Naive thymus-derived CD8-positive, alpha-beta T cell (primary cell): Measurements from ENCODE around the gene ANTXRL. TPM values are rescaled to one million over a fixed set of nuclear protein-coding genes. Genes with fewer than 3 reads are reported as not detected.
A peak's percentile ranks its signal among the peaks of the same experiment; 100 is the strongest.
"Not testable (repeated sequence)": the region's sequence is repeated elsewhere in the genome, so short reads cannot be mapped to it uniquely, and the experiment has no call there.

Source experiments
- ATAC-seq, 2 donors: fragments of 150-1000 bp; cut with Tn5 transposase in 1 of 2; sonication (Bioruptor Pico), chemical (Tn5 transposase) in 1 of 2; 1 replicate in 1 of 2; 2 replicates in 1 of 2; pipeline ENCODE4 v1.10.0; 2021; ENCODE audit warnings: mild to moderate bottlenecking in 2 of 2, moderate library complexity in 2 of 2
- POLR2A ChIA-PET: fragments of 350-600 bp; sonication (Branson Sonifier 250); formaldehyde crosslinking; loops from one replicate; lab custom pipeline; 2021; ENCODE audit warnings: antibody characterized with exemption; lab: Charles Lee
- DNase-seq, 10 donors: peaks; one replicate each; pipeline versions ENCODE4 v3.0.0 to v3.0.0-alpha.2; 2020 to 2022
- H3K27ac Mint-ChIP-seq, 10 donors: one replicate each; pipeline ENCODE4 v1.8.0; 2020 to 2022; ENCODE audit warnings: mild to moderate bottlenecking in 10 of 10, mixed read lengths in 10 of 10, moderate library complexity in 4 of 10, inconsistent platforms in 1 of 10
- H3K27me3 Mint-ChIP-seq, 5 donors: one replicate each; pipeline ENCODE4 v1.8.0; 2021 to 2022; ENCODE audit warnings: mixed read lengths in 5 of 5
- H3K36me3 Mint-ChIP-seq, 3 donors: one replicate each; pipeline ENCODE4 v1.8.0; 2020 to 2022; ENCODE audit warnings: mixed read lengths in 3 of 3, mild to moderate bottlenecking in 2 of 3, inconsistent platforms in 1 of 3
- H3K4me1 Mint-ChIP-seq, 4 donors: one replicate each; pipeline ENCODE4 v1.8.0; 2021 to 2022; ENCODE audit warnings: mixed read lengths in 4 of 4
- H3K4me3 Mint-ChIP-seq, 10 donors: one replicate each; pipeline ENCODE4 v1.8.0; 2020 to 2022; ENCODE audit warnings: mild to moderate bottlenecking in 10 of 10, mixed read lengths in 10 of 10, moderate library complexity in 6 of 10, inconsistent platforms in 1 of 10
- H3K9me3 Mint-ChIP-seq, 9 donors: one replicate each; pipeline ENCODE4 v1.8.0; 2020 to 2022; ENCODE audit warnings: mixed read lengths in 9 of 9, mild to moderate bottlenecking in 3 of 9, inconsistent platforms in 1 of 9, moderate library complexity in 1 of 9
- polyA plus RNA-seq, 3 donors: library from polyadenylated mRNA; unstranded; fragments of 300-500 nt; fragmentation: Illumina TruSeq; gene quantifications; one replicate each; pipeline ENCODE4 v1.2.3, GENCODE V29; 2021
- total RNA-seq, 8 experiments: library from RNA in 2 of 8; stranded (reverse) in 2 of 8; gene quantifications; one replicate each; pipeline ENCODE4 v1.2.3 and lab custom pipeline; 2021 to 2026

The ANTXRL gene
- total and polyA plus RNA-seq, 5 experiments from 2014 or later, result not detected

GRCh38 chr10:46270086-46270811 lies 16.5 kb upstream of the ANTXRL start:
- peak in 1 of 10 donors; percentile 54 for DNase-seq
- no peaks in the 10 kb centered on the region for H3K27me3 Mint-ChIP-seq
- ATAC-seq, result peak; percentile 5 to 8
- peaks cover 30 to 49% (median 40%) of the 10 kb centered on the region in 4 donors for H3K4me1 Mint-ChIP-seq
- H3K27ac Mint-ChIP-seq, result peak overlapping the region in 1 of 10 donors; percentile 90
- H3K4me3 Mint-ChIP-seq, result peak overlapping the region in 6 of 10 donors; percentile 5 to 76 (median 34)
- no peaks in the 10 kb centered on the region for H3K9me3 Mint-ChIP-seq
- peaks cover 0 to 2% (median 0%) of the 10 kb centered on the region in 3 donors for H3K36me3 Mint-ChIP-seq
- POLR2A ChIA-PET, result interaction anchor here (1.0 to 3.5 kb wide), 3 partner anchors 14 to 176 kb away, joined by 3 to 35 read pairs (median 7); no protein-coding TSS in a partner anchor

- Mint-ChIP-seq H3K4me1 (peaks cover 26 to 44% (median 37%) of the 10 kb centered on the region in 4 donors), H3K4me3 (peak overlapping the region in 5 of 10 donors; percentile 7 to 63 (median 42)), H3K27ac (peak overlapping the region in 1 of 10 donors; percentile 90)
- not testable (repeated sequence) for ATAC-seq, H3K27me3 Mint-ChIP-seq, H3K36me3 Mint-ChIP-seq, H3K9me3 Mint-ChIP-seq
- POLR2A ChIA-PET, result interaction anchor here (1.0 to 3.5 kb wide), 2 partner anchors 13 to 19 kb away, joined by 3 to 35 read pairs; no protein-coding TSS in a partner anchor
- DNase-seq, result peak in 1 of 10 donors; percentile 45
These were observed 15.8 kb upstream of the ANTXRL start for GRCh38 chr10:46270963-46271530.

GRCh38 chr10:46271795-46272499 lies 14.8 kb upstream of the ANTXRL start:
- peak in 1 of 2 donors; percentile 22 for ATAC-seq
- POLR2A ChIA-PET, result interaction anchor here (0.9 to 1.3 kb wide), 2 partner anchors 11 to 28 kb away, joined by 3 read pairs; no protein-coding TSS in a partner anchor
- peak overlapping the region in 9 of 10 donors; percentile 46 to 88 (median 58) for H3K4me3 Mint-ChIP-seq
- H3K27me3 Mint-ChIP-seq, DNase-seq, H3K9me3 Mint-ChIP-seq, H3K36me3 Mint-ChIP-seq: not testable (repeated sequence)
- H3K4me1 Mint-ChIP-seq, result peaks cover 26 to 44% (median 35%) of the 10 kb centered on the region in 4 donors
- peak overlapping the region; percentile 90 to 99 (median 95) for H3K27ac Mint-ChIP-seq

GRCh38 chr10:46272863-46273415 lies 13.9 kb upstream of the ANTXRL start:
- ATAC-seq (no peak), DNase-seq (peak in 1 of 10 donors; percentile 48)
- Mint-ChIP-seq H3K27me3 (no peaks in the 10 kb centered on the region), H3K4me1 (peaks cover 26 to 44% (median 35%) of the 10 kb centered on the region in 4 donors), H3K36me3 (no peaks in the 10 kb centered on the region), H3K9me3 (no peaks in the 10 kb centered on the region), H3K4me3 (peak overlapping the region in 9 of 10 donors; percentile 29 to 88 (median 71)), H3K27ac (peak overlapping the region; percentile 91 to 99 (median 96))
- POLR2A ChIA-PET, result interaction anchor here (0.9 to 1.3 kb wide), 2 partner anchors 10 to 27 kb away, joined by 3 read pairs; no protein-coding TSS in a partner anchor

- DNase-seq, result peak in 1 of 10 donors; percentile 58
- Mint-ChIP-seq H3K4me3 (peak overlapping the region in 3 of 10 donors; percentile 11 to 71 (median 26)), H3K9me3 (no peaks in the 10 kb centered on the region), H3K4me1 (peaks cover 26 to 44% (median 35%) of the 10 kb centered on the region in 4 donors), H3K27ac (peak overlapping the region; percentile 84 to 99 (median 96)), H3K27me3 (no peaks in the 10 kb centered on the region), H3K36me3 (no peaks in the 10 kb centered on the region)
- no peak for ATAC-seq
- POLR2A ChIA-PET, result no interaction called here
These were observed 13.0 kb upstream of the ANTXRL start for GRCh38 chr10:46273506-46274477.

- POLR2A ChIA-PET, result no interaction called here
These were observed 9.0 kb upstream of the ANTXRL start for GRCh38 chr10:46277840-46278239.

GRCh38 chr10:46282421-46282831 lies 4.4 kb upstream of the ANTXRL start:
- Mint-ChIP-seq H3K27ac (peak overlapping the region in 3 of 10 donors; percentile 19 to 40 (median 37)), H3K4me3 (peak overlapping the region; percentile 70 to 89 (median 80)), H3K4me1 (peaks cover 9 to 27% (median 21%) of the 10 kb centered on the region in 4 donors)
- H3K27me3 Mint-ChIP-seq, H3K36me3 Mint-ChIP-seq, H3K9me3 Mint-ChIP-seq: not testable (repeated sequence)
- POLR2A ChIA-PET, result interaction anchor here (1.5 to 4.5 kb wide), 3 partner anchors 10 to 176 kb away, joined by 3 to 35 read pairs (median 5); no protein-coding TSS in a partner anchor
- DNase-seq (peak in 1 of 10 donors; percentile 63), ATAC-seq (peak; percentile 7 to 34)

More at GRCh38 chr10:46277840-46278239, 9.0 kb upstream of the ANTXRL start:
- no peaks in the 10 kb centered on the region for H3K27me3 Mint-ChIP-seq
- no peaks in the 10 kb centered on the region for H3K9me3 Mint-ChIP-seq
- H3K27ac Mint-ChIP-seq, result no peak overlapping the region
- DNase-seq (no peak), ATAC-seq (no peak)
- peaks cover 11 to 21% (median 19%) of the 10 kb centered on the region in 4 donors for H3K4me1 Mint-ChIP-seq
- no peak overlapping the region for H3K4me3 Mint-ChIP-seq
- no peaks in the 10 kb centered on the region for H3K36me3 Mint-ChIP-seq

GRCh38 chr10:46282842-46283574 lies 3.8 kb upstream of the ANTXRL start:
- H3K27ac Mint-ChIP-seq, result peak overlapping the region in 1 of 10 donors; percentile 75
- peak; percentile 50 to 79 (median 60) for DNase-seq
- H3K4me3 Mint-ChIP-seq, result peak overlapping the region; percentile 78 to 93 (median 86)
- POLR2A ChIA-PET, result interaction anchor here (1.5 to 4.5 kb wide), 3 partner anchors 10 to 176 kb away, joined by 3 to 35 read pairs (median 5); no protein-coding TSS in a partner anchor
- H3K9me3 Mint-ChIP-seq, result no peaks in the 10 kb centered on the region
- peaks cover 9 to 27% (median 21%) of the 10 kb centered on the region in 4 donors for H3K4me1 Mint-ChIP-seq
- peak; percentile 82 to 84 for ATAC-seq
- peaks cover 0 to 9% (median 0%) of the 10 kb centered on the region in 5 donors for H3K27me3 Mint-ChIP-seq
- no peaks in the 10 kb centered on the region for H3K36me3 Mint-ChIP-seq

GRCh38 chr10:46283580-46284285 lies 3.1 kb upstream of the ANTXRL start:
- H3K9me3 Mint-ChIP-seq, result no peaks in the 10 kb centered on the region
- peaks cover 9 to 27% (median 21%) of the 10 kb centered on the region in 4 donors for H3K4me1 Mint-ChIP-seq
- ATAC-seq (no peak), DNase-seq (peak in 2 of 10 donors; percentile 1 to 36)
- peaks cover 0 to 9% (median 0%) of the 10 kb centered on the region in 5 donors for H3K27me3 Mint-ChIP-seq
- POLR2A ChIA-PET, result interaction anchor here (1.5 to 4.5 kb wide), 2 partner anchors 11 to 15 kb away, joined by 3 to 35 read pairs; no protein-coding TSS in a partner anchor
- H3K4me3 Mint-ChIP-seq, result peak overlapping the region; percentile 70 to 93 (median 87)
- H3K27ac Mint-ChIP-seq, result peak overlapping the region in 8 of 10 donors; percentile 9 to 81 (median 75)
- no peaks in the 10 kb centered on the region for H3K36me3 Mint-ChIP-seq
